IPS-NIHi7 (cell line): Measurements from ENCODE around the gene ULBP2.
"Not testable (repeated sequence)": the region's sequence is repeated elsewhere in the genome, so short reads cannot be mapped to it uniquely, and the experiment has no call there.

Experiments
- DNase-seq: peaks from one replicate; pipeline ENCODE4 v3.0.0; 2012; ENCODE audit warnings: mixed read lengths; ENCODE audit errors: extremely low spot score

The ULBP2 gene

DNA sequence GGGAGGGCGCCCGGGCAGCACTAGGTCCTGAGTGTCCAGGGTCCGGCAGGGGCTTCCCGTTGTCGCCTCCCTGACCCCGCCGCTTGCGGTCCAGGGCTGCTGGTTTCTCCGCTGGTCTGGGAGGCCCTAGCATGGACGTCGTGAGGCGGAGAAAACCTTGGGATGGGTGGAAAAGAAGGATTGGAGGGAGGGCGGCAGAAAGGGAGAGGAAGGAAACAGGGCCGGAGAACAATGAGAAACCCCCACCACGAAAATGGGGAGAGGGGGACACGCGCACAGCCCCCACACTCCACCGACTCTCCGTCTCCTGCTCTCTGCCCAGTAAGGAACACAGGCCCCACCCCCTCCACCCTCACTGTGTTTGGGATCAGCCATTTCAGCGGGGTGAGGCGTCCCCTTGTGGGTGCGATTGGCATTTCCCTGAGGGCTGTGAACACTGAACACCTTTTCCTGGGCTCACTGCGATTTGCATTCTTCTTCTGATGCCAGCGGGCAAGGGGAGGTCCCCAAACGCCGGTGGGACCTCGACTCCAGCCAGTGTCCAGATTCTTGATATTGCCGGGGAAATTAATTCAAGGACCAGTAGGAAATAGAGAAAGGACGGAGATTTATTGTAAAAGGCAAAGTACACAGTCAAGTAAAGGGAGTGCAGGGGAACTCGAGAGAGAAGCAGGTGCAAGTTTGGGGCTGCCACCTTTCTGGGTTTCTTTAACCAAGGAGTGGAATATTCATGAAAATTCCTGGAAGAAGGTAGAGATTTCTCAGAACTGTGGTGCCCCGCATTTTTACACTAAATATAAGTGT lies 15.6 kb upstream of the ULBP2 start:
- peak; percentile 66 for DNase-seq

- DNase-seq, result not testable (repeated sequence)
Observed at GRCh38 chr6:149927025-149927424, 14.8 kb upstream of the ULBP2 start.

DNA sequence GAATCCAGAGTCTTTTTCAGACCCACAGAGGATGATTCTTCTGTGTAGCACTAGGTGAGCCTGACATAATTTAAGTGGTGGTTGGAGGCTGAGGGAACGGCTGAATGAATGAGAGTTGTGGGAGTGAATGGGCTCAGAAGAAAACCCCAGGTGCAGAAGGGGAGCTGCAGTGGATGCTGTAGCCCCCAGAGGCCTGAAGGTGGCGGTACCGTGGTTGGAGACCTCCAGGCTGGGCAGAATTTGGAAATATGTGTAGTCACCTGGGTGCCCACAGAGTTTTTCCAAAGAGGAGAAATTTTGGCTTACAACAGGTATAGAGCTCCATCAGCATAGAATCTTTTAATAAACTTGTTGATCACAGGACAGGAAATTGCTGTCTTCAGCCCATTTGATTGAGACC lies 12.4 kb upstream of the ULBP2 start:
- peak; percentile 49 for DNase-seq

GRCh38 chr6:149931501-149931900 lies 10.3 kb upstream of the ULBP2 start:
- DNase-seq, result no peak

GRCh38 chr6:149933036-149933435 lies 8.8 kb upstream of the ULBP2 start:
- no peak for DNase-seq

- DNase-seq, result no peak
Observed at GRCh38 chr6:149933461-149933860, 8.4 kb upstream of the ULBP2 start.

DNA sequence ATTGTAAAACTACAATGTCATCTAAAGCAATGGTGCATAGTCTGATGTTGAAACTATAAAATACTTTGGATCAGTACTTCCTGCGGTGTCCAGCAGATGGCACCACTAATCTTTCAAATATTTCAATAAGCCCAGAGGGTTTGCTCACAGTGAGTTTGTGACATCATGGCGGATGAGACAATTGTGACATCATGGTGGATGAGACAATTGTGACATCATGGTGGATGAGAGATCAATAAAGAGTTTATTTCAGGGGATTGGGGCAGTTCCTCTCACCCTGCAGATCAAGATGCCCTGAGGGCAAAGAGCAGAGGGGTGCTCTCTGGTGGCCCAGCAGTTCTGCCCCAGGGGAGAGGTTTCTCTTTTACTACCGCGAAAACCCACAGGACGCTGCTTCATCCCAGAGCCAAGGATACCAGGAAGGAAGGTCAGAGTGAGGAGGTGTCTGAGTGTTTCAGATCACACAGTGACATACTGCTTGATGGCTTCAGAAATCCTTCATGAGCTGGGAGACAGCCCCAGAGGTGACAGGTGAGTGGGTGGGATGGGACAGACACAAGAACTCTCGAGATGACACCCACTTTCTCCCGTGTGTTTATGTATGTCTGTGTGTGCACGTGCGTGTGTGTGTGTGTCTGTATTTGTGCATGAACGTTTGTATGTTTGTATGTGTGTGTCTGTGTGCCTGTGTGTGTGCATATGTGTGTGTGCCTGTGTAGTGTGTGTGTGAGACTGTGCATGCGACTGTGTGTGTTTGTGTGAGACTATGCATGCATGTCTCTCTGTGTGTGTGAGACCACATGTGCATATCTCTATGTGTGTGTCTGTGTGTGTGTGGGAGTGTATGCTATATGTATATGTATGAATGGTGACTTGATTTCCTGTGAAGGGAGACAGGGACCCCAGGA lies 7.3 kb upstream of the ULBP2 start:
- peak; percentile 32 for DNase-seq

DNA sequence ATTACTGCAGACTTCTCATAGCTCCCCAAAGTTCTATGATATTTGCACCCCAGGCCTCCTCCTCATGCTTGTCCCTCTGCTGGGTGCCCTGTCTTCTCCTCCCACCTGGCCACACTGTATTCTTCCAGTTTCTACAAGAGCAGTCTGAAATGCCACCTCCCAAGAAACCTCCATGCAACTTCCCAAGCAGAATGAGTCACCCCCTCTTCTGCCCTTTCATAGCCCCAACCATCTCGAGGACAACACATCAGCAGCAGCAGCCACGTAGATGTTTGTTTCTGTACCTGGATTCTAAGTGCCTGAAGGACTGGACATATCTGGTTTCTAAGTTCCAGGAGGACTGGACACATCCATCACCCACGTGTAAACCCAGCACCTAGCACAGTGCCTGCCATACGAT lies 6.6 kb upstream of the ULBP2 start:
- DNase-seq, result no peak

DNA sequence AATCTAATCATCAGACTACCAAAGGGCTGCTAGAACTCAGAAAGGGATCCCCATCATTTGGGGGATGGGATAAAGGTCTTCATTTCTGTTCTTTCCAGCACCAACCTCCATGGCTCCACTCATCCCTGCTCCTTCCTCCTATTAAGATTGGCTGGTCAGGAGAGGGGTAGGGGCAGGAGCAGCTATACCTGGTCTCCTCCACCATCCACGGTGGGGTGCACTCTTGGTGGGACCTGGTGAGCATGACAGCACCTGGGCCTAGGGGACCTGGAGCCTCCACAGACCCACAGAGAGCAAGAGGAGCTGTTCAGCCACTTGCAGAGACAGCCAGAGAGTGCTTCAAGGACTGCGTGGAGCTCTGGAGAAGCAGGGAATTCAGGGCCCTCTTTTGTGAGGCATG lies 6.1 kb upstream of the ULBP2 start:
- no peak for DNase-seq

GRCh38 chr6:149936743-149937142 lies 5.1 kb upstream of the ULBP2 start:
- no peak for DNase-seq

GRCh38 chr6:149938013-149938570 lies 3.7 kb upstream of the ULBP2 start:
- not testable (repeated sequence) for DNase-seq

- no peak for DNase-seq
Observed at GRCh38 chr6:149938571-149939355, 3.1 kb upstream of the ULBP2 start.

DNA sequence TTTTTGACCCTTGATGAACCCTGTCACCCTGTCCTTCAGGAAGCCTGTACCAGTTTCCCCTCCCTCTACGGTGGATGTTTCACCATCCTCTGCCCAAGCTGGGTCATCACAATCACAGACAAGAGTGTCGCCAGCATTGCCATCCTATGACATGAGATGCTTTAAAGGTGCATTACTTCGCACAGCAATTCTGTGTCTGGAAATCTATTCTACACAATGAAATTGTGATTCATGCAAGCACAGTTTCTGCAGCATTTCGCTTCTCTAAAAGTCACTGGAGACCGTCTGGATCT lies 2.5 kb upstream of the ULBP2 start:
- DNase-seq, result no peak

DNA sequence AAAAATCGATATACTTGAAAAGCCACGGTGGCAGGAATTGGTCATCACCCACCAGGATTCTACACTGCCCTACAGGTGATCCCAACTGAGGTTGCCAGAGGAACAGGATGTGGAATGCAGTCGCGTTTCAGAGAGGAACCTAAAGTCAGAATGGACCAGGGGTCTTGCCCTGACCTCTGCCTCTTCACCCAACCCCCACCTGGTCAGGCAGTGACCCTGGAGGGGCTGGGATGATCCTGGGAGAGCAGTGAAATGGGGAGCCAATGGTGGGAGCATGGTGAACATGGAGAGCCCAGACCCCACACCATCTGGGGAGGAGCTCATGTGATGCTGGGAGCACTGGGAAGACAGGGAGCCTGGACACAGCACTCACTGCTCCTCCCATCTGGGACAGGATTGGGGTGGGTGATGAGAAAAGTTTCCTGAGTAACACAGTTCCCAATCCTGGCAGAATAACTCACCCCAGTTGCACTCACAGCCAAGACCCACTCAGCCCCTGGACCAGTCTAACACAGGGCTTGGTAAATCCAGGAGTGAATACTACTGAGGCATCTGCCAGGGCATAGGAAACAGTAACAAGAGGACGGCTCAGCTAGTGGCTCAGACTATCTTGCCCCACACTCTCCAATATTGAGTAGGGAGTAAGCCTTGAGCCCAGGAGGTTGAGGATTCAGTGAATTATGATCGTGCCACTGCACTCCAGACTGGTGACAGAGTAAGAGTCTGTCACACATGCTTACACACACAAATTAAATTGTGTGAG lies 1.7 kb upstream of the ULBP2 start:
- DNase-seq, result no peak

DNA sequence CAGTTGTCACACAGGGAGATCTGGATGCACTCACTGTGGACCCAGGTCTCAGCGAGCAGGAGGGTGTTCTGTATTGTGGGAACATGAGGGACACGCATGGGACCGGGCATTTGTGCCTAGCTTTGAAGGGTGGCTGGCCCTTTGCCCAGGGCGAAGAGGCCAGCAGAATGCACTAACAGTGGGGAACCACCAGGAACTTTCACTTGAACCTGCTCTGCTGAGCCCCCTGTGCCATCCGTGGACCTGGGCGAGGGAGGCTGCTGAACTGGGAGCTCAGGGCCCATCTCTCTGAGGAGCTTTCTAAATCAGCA lies 1.2 kb upstream of the ULBP2 start:
- DNase-seq, result no peak

DNA sequence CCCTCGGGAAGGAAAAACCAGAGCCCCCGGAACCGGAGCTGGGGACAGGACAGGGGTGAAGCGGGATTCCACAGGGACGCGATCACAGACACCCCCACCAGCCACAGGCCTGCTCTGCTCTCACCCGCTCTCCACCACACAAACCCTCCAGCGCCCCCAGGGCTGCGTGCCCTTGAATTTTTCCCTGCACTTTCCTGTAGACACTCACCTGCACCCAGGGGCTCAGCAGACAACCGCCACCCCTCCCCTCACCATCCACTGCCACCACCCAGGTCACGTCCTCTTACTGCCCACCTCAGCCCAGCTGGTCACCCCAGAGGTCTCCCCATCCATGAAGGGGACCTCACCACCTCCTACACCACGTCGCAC lies 631 bp downstream of the ULBP2 start:
- no peak for DNase-seq

DNA sequence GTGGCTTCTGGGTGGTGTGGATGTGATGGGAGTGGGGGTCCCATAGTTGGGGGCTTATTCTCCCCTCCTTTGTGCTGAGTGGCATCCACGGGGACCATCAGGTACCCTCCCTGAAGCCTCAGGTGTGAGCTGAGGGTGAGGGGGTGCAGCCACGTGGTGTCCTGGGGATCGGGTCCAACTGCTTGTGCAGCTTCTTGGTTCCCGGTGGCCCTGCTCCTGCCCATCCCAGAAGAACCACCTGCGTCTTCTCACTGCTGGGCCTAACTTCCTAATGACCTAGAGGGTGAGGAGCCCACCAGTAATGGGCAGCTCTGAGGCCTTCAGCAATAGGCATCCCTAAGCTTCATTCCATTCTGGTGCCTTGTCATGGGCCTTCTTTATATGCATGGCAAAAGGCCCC lies 1.5 kb downstream of the ULBP2 start:
- DNase-seq, result not testable (repeated sequence)

- DNase-seq, result not testable (repeated sequence)
Observed at GRCh38 chr6:149945276-149945675, 3.5 kb downstream of the ULBP2 start.

GRCh38 chr6:149946631-149947030 lies 4.8 kb downstream of the ULBP2 start:
- DNase-seq, result not testable (repeated sequence)

- not testable (repeated sequence) for DNase-seq
Observed at GRCh38 chr6:149947533-149947932, 5.7 kb downstream of the ULBP2 start.

- no peak for DNase-seq
Observed at GRCh38 chr6:149948011-149948410, 6.2 kb downstream of the ULBP2 start.
